A673 (cell line): ENCODE results near the gene AKAP12.

Experiments
- CTCF ChIP-seq: fragments of 300-800, 200-600 bp; sonication (generic); conservative IDR thresholded peaks from 2 replicates; pipeline ENCODE4 v1.5.1; 2017; ENCODE audit warnings: low read depth, mild to moderate bottlenecking, antibody characterized with exemption, low read length, moderate library complexity, mixed read lengths
- EZH2 ChIP-seq: fragments of 200-600 bp; sonication (generic); IDR thresholded peaks from 2 replicates; pipeline ENCODE4 v1.6.1; 2017; ENCODE audit warnings: borderline replicate concordance, low read depth, mild to moderate bottlenecking, mixed read lengths, antibody characterized with exemption, low read length; ENCODE audit not compliant: poor library complexity, severe bottlenecking

GRCh38 chr6:151390851-151391470, 151.2 kb downstream of the AKAP12 start:
- no peak for TF ChIP-seq CTCF
- no peak for TF ChIP-seq EZH2
